Limb (tissue), 2 donors: ENCODE results near the gene SNX5.

Source experiments
- DNase-seq, 2 donors: peaks; one replicate each; pipeline ENCODE4 v3.0.0-alpha.2; 2016; ENCODE audit errors: extremely low spot score in 2 of 2

The SNX5 gene

GRCh38 chr20:17940224-17940971 lies 28.2 kb downstream of the SNX5 start:
- DNase-seq: no peak

- DNase-seq: no peak
Measured at GRCh38 chr20:17939622-17940223, 28.9 kb downstream of the SNX5 start.

GRCh38 chr20:17938871-17939619 lies 29.5 kb downstream of the SNX5 start:
- DNase-seq: peak; percentile 82 to 84

GRCh38 chr20:17936761-17937732 lies 31.5 kb downstream of the SNX5 start:
- DNase-seq: peak; percentile 75 to 86

DNA sequence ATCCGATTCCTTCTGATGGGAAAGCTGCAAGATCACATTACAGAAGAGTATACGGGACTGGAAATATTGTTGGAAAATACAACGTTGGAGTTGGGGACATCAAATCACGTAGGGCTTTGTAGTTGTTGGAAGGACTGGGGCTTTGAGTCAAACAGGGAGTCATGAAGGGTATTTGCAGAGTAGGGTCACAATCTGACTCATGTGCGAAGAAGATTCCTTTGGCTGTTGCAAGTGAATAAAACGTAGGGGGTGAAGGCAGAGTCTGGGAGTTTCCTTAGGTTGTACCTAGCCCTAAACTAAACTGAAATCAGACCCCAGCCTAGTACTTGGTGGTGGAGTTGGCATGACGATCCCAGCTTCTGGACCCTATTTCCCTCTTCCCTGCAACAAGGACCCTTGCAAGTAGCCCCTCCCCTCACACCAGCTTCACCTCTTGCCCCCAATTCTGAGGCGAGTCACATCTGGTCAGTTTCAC lies 32.3 kb downstream of the SNX5 start:
- peak in 1 of 2 donors; percentile 17 for DNase-seq

- no peak for DNase-seq
Measured at GRCh38 chr20:17935761-17936160, 32.8 kb downstream of the SNX5 start.

GRCh38 chr20:17935186-17935585 lies 33.4 kb downstream of the SNX5 start:
- DNase-seq: no peak

DNA sequence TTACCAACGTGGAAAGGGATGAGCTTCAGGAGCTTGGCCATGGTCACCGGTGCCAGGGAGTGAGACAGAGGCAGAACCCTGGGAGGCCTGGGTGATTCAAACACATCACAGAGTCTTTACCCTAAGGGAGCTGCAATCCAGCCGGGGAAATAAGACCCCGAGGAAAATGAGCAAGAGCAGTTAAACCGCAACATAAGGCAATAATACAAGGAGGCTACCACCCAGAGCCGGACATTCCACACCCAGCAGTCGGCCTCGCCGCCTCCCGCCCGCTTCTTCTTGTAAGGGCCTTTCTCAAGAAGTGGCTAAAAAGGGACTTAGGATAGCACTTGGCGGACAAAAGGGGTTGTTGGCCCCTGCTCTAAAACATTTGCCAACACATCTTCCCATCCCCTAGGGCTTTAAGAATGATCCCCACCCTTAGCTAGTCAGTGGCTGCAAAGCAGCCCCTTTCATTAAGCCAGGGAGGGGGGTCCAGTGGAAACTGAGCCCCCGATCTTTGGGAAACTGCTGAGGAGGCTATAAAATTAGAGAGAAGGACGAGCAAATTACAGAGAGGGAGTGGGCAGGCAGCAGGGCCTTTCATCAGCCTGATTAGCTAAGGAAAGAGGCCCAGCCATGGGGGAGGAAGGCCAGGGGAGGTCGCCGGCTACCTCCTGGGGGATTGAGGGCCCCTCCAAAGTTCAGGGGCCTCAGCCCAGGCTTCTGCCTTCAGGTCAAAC lies 34.3 kb downstream of the SNX5 start:
- DNase-seq: no peak

- DNase-seq: no peak
Measured at GRCh38 chr20:17933711-17934110, 34.9 kb downstream of the SNX5 start.

GRCh38 chr20:17933121-17933520 lies 35.5 kb downstream of the SNX5 start:
- DNase-seq: no peak

DNA sequence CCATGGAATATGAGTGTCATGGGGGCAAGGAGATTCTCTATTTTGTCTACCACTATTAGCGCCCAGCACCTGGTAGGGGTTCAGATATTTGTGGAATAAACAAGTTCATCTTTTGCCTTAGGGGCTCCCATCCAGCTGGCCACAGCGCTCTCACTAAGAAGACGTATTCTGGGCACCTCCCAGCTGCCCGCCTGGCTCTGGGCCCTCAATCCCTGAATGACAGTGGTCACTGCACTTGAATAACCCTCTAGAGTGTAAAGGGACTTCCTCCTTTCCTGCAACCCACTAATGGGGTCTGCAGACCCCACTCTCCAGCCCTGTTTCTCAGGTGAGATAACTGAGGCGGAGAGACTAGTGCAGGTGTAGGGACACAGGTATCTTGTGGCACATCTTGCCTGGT lies 36.2 kb downstream of the SNX5 start:
- DNase-seq: no peak

GRCh38 chr20:17931513-17931912 lies 37.1 kb downstream of the SNX5 start:
- no peak for DNase-seq

DNA sequence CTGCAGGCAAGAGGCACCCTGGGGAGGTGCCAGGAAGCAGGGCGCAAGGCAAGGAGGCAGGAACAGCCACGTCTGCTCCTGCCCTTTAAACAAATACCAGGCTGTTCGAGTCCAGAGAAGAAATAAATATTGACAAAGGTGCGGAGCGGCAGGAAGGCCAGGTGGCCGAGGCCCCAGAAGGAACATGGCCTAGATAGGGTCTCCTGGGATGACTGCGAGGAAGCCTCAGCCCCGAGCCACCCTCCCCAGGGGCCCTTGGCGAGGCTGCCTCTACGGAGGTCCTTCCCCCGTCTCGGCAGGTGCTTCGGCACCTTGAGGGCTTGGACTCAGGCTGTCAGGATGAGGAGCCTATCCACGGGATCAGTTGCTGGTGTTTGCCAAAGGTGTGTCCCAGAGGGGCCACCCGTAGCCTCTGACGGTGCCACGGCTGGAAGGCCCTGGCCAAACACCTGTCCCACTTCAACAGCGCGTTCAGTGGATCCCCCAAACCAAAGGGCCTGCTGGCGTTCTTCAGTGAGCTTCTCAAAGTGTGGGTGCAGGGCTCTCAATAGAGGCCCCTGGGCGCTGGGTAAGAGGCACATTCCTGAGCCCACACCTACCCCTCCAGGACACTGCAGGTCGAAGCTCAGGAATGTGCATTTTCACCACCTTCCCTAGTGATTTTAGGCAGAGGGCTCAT lies 39.8 kb downstream of the SNX5 start:
- DNase-seq: no peak

- no peak for DNase-seq
Measured at GRCh38 chr20:17928211-17928611, 40.4 kb downstream of the SNX5 start.

DNA sequence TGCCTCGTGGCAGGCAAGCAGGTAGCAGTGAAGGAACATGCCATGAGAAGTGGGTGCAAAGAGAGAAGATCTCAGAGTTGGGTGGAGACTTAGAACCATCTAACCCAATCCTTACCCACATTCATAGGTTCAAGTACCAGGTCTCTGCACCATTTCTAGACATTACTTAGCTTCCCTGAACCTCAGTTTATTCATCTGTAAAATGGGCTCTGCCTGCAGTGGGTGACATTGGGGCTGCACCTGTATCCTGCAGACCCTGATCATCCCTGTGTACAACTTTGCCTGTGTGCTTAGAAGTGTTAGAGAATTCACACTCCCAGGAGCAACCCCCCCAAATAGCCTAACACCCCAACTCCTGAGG lies 42.7 kb downstream of the SNX5 start:
- no peak for DNase-seq

GRCh38 chr20:17925141-17925939 lies 43.3 kb downstream of the SNX5 start:
- peak; percentile 63 to 71 for DNase-seq

DNA sequence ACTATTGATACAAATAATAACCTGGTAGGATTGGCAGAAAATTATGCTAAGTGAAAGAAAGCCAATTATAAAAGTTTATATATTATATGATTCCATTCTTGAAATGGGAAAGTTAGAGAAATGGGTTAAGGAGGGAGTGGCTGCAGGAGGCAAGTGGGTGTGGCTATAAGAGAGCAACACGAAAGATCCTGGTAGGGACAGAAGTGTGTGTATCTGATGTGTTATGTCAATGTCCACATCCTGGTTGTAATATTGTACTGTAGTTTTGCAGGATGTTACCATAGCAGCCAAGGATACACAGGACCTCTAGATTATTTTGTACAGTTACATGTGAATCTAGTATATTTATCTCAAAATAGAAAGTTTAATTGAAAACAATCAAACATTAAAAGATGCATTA lies 46.8 kb downstream of the SNX5 start:
- DNase-seq: no peak

DNA sequence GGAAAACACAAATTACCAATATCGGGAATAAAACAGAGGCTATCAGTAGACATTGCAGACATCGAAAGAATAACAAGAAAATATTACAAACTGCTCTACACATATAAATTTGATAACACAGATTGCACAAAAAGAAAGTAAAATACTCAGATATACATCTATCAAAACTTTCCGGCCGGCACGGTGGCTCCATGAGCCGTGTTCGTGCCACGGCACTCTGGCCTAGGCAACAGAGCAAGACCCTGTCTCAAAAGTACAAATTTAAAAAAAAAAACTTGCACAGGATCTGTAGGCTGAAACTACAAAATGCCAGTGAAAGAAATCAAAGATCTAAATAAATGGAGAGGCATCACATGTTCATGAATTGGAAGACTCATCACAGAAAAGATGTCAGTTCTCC lies 49.4 kb downstream of the SNX5 start:
- DNase-seq: no peak
